DOHH2 (cell line): ENCODE measurements around the gene PURB.

Experiments
- EZH2phosphoT487 ChIP-seq: fragments of 200-600 bp; sonication (generic); IDR thresholded peaks from 2 replicates; pipeline ENCODE4 v1.6.1; 2017; ENCODE audit warnings: borderline replicate concordance, mild to moderate bottlenecking, antibody characterized with exemption, low read length, moderate library complexity, mixed read lengths
- TF ChIP-seq, protein P1 (sequence below): fragments of 200-600 bp; sonication (generic); IDR thresholded peaks from one replicate; pipeline ENCODE4 v1.5.1; 2014; ENCODE audit warnings: antibody characterized with exemption, mild to moderate bottlenecking, low read depth, low read length; ENCODE audit not compliant: poor library complexity, severe bottlenecking

DNA sequence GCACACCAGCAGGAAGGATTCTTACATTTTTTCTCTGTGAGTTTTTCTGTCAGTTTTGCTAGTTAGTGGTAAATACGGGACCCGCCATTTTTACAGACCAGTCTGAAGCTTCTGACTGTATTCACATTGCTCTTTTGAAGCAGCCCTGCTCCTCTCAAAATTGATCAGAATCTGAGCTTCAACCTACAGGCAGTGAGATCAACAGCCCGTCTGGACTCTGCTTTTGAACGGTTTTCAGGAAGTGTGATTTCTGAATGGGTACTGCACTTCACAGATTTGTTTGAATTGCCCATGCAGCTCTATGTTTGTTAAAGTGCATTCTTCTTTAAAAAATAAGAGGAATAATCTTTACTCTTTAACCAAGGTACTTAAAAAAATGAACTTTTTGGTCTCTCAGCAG lies 8.9 kb downstream of the PURB start:
- TF ChIP-seq, protein P1, sequence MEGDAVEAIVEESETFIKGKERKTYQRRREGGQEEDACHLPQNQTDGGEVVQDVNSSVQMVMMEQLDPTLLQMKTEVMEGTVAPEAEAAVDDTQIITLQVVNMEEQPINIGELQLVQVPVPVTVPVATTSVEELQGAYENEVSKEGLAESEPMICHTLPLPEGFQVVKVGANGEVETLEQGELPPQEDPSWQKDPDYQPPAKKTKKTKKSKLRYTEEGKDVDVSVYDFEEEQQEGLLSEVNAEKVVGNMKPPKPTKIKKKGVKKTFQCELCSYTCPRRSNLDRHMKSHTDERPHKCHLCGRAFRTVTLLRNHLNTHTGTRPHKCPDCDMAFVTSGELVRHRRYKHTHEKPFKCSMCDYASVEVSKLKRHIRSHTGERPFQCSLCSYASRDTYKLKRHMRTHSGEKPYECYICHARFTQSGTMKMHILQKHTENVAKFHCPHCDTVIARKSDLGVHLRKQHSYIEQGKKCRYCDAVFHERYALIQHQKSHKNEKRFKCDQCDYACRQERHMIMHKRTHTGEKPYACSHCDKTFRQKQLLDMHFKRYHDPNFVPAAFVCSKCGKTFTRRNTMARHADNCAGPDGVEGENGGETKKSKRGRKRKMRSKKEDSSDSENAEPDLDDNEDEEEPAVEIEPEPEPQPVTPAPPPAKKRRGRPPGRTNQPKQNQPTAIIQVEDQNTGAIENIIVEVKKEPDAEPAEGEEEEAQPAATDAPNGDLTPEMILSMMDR, result no peak
- no peak for TF ChIP-seq EZH2phosphoT487
